Measurements from ENCODE around the gene OSGIN1.
A peak's percentile ranks its signal among the peaks of the same experiment; 100 is the strongest.

The OSGIN1 gene

DNA sequence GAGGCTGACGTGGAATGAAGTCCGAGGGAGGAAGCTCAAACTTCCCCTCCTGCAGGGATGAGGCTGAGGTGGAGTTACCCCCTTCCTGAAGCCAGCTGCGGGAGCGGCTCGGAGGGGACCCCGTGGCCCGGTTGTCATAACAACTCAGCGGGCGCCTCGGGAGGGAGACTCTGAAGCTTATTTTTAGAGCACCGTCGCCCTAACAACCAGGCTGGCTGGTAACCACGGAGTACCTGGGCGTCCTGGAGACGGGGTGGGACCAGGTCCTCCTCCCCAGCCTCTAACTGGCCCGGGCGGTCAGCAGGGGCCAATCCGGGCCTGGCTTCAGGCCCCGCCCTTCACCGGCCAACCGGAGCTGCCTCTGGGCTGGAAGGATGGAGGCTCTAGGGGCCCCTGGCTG, 42.7 kb downstream of the OSGIN1 start:
- DNase-seq (ENCODE audit: low read depth in 1 of 2, low spot score in 1 of 2), result no peak

GRCh38 chr16:83996481-83997252, 43.6 kb downstream of the OSGIN1 start:
- no peak for DNase-seq (ENCODE audit: low read depth in 1 of 2, low spot score in 1 of 2)

- no peak for DNase-seq (ENCODE audit: low read depth in 1 of 2, low spot score in 1 of 2)
Observed at GRCh38 chr16:83998091-83998490, 45.1 kb downstream of the OSGIN1 start.

DNA sequence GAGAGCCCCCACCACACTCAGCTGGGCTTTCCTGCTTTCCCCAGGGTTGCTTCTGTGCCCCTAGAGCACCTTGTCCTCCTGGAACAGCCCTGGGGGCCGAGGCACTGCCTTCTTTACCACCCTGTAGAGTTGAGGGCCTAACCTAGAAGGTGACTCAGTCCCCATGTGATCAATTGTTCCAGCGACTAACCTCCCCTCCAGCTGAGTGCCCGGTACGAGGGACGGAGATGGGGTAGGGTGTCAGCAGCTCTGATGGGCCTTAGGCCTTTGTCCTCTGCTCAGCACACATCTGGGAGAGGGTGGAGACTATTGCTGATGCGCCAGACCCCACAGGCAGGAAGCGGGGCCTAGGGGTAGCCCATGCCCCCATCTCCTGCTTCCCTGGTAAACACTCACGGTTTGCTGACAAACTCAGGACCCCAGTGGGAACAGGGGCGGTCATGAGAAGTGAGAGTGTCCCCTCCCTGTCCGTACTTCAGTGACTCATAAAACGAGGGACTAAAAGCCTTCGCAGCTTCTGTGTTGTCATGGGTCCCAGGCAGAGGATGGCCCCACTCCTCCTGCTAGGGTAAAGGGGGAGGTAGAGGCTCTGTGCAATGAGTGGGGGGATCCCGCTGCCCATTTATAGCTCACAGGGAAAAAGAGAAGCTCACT, 48.1 kb downstream of the OSGIN1 start:
- DNase-seq (ENCODE audit: low read depth in 1 of 2, low spot score in 1 of 2), result no peak

DNA sequence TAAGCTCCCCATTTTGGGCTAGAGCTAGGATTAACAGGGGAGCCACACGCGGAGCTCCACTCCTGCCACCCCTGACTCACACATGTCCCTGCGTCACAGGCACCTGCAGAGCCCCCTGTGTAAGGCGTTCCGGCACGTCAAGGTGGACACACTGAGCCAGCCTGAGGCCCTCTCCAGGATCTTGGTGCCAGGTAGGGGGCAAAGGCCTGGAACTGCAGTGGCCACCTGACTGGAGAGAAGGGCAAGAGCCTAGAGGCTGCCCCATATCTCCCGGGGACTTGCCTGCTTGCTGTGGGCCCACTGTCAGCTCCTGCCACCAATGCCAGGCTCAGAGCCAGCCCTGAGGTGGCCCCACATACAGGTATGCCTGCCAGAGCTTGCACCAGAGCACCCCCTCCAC, 48.7 kb downstream of the OSGIN1 start:
- DNase-seq (ENCODE audit: low read depth in 1 of 2, low spot score in 1 of 2), result no peak

GRCh38 chr16:84003038-84003437, 50.0 kb downstream of the OSGIN1 start:
- DNase-seq (ENCODE audit: low read depth in 1 of 2, low spot score in 1 of 2), result no peak

GRCh38 chr16:84004442-84004841, 51.4 kb downstream of the OSGIN1 start:
- DNase-seq (ENCODE audit: low read depth in 1 of 2, low spot score in 1 of 2), result no peak

DNA sequence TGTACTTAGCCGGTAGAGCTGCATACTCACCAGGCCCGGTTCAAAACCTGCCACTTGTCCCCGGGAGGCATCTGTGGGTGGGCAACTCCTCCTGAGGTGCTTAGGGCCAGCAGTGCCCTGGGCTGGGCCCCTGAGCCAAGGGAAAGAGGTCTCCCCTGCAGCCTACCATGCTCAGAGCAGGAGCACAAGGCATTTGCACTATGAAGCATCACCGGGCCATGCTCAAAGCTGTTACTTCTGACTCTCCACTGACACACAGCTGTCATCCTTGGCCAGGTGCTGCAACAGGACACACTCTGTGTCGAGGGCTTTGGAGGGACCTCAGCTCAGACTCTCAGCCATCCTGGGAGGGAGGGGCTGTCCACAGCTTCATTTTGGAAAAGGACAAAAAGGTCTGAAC, 52.4 kb downstream of the OSGIN1 start:
- no peak for DNase-seq (ENCODE audit: low read depth in 1 of 2, low spot score in 1 of 2)

DNA sequence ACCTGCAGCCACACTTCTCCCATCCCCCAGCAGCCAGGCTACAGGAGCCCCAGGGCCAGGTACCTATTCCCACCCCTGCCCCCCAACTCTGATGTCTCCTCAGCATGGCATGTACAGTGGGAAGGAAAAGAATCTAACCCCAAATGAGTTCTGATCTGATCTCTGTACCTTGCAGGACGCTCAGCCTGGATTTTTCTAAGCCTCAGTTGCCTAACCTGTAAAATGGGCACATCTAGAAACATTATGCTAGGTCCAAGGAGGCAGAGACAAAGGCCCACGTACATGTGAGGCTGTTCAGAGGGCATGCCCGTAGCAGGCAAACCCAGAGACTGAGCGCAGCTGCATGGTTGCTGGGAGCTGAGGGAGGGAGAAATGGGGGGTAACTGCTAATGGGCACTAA, 54.5 kb downstream of the OSGIN1 start:
- no peak for DNase-seq (ENCODE audit: low read depth in 1 of 2, low spot score in 1 of 2)

DNA sequence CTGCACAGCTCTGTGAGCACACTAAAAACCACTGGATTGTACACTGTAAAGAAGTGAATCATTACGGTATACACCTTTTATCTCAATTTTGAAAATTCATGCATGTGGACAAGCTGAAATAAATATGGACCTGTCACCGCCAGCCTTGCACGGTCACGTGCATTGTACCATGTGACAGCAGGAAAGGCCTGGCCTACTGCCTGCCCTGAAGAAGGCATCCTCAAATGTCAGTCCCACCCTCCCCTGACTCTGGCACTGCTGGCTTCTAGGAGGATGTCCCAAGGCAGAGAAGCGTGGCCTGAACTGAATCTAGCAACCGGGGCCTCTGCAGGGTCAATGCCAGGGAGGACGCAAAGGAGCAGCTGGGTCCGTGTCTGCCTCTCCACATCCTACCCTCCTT, 54.9 kb downstream of the OSGIN1 start:
- no peak for DNase-seq (ENCODE audit: low read depth in 1 of 2, low spot score in 1 of 2)

DNA sequence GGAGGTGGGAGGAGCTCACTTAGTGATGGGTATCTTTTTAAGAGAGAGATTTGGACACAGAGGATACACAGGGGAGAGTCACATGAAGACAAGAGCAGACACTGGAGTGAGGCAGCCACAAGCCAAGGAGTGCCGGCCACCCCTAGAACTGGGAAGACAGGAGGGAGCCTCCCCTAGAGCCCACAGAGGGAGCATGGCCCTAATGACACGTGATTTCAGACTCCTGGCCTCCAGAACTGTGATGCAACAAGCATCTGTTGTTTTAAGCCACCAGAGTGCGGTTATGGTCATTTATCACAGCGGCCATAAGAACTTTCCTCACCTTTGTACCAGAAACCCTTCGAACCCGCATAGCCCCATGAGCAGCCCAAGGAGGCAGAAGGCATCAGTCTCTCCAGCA, 56.2 kb downstream of the OSGIN1 start:
- DNase-seq (ENCODE audit: low read depth in 1 of 2, low spot score in 1 of 2), result no peak

GRCh38 chr16:84013787-84014569, 60.9 kb downstream of the OSGIN1 start:
- peak in 1 of 2 donors; percentile 6 for DNase-seq (ENCODE audit: low read depth in 1 of 2, low spot score in 1 of 2)

- DNase-seq (ENCODE audit: low read depth in 1 of 2, low spot score in 1 of 2), result no peak
Observed at GRCh38 chr16:84014570-84015327, 61.7 kb downstream of the OSGIN1 start.

DNA sequence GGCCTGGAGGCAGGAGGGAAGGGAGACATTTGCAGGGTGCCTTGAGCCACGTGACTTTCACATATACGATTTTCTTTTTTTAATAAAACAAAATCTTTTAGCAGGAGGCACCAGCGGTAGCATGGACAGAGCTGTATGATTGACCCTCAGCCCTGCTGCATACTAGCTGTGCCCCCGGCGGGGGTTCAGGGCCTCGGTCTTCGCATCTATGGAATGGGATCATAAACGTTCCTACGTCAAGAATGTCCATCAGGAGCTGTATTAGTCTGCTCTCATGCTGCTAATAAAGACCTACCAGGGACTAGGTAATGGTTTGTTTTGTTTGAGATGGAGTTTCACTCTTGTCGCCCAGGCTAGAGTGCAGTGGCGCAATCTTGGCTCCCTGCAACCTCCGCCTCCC, 62.4 kb downstream of the OSGIN1 start:
- DNase-seq (ENCODE audit: low read depth in 1 of 2, low spot score in 1 of 2), result no peak
